Ectodermal cell (in vitro differentiated cells): ENCODE measurements around the gene SLC12A6.

ENCODE experiments used
- H3K27ac ChIP-seq: 2 replicates; pipeline ENCODE4 v1.7.0; 2013; ENCODE audit warnings: mild to moderate bottlenecking, low read depth, low read length; ENCODE audit not compliant: insufficient read depth, poor library complexity, severe bottlenecking
- H3K27me3 ChIP-seq: 2 replicates; pipeline ENCODE4 v1.7.0; 2013; ENCODE audit warnings: mild to moderate bottlenecking, low read length; ENCODE audit not compliant: insufficient read depth, control insufficient read depth, poor library complexity, severe bottlenecking
- H3K36me3 ChIP-seq: one replicate; pipeline ENCODE4 v1.7.0; 2013; ENCODE audit warnings: low read length; ENCODE audit not compliant: control insufficient read depth, insufficient read depth
- H3K4me1 ChIP-seq: one replicate; pipeline ENCODE4 v1.7.0; 2013; ENCODE audit warnings: low read length; ENCODE audit not compliant: control insufficient read depth, insufficient read depth
- H3K4me3 ChIP-seq: 2 replicates; pipeline ENCODE4 v1.7.0; 2013; ENCODE audit warnings: low read depth, low read length, control low read depth; ENCODE audit not compliant: insufficient read depth
- H3K9me3 ChIP-seq: 2 replicates; pipeline ENCODE4 v1.7.0; 2013; ENCODE audit warnings: mild to moderate bottlenecking, low read length, moderate library complexity; ENCODE audit not compliant: control insufficient read depth
- WGBS, 2 experiments: methylation state at CpG; one replicate each; pipeline ENCODE4 v1.1.7; 2013; ENCODE audit warnings: missing lambda C conversion rate in 2 of 2; 5-methylcytosine and 5-hydroxymethylcytosine counted together

The SLC12A6 gene

GRCh38 chr15:34367101-34368081 is 29.8 kb upstream of the SLC12A6 start, which contains the start of gene LPCAT4:
Gene LPCAT4 (minus strand): TSS chr15:34367196. CDS start chr15:34367100, 96 bp downstream.
- Histone ChIP-seq H3K9me3 (no peaks in the 10 kb centered on the region), H3K4me3 (peak within 1 kb of the TSS; percentile 90), H3K36me3 (no peaks in the 10 kb centered on the region), H3K4me1 (peaks cover 15% of the 10 kb centered on the region), H3K27ac (peak within 1 kb of the TSS; percentile 97), H3K27me3 (no peaks in the 10 kb centered on the region)
- WGBS, 2 experiments, result 0% methylated on average over 80 of the region's 80 CpGs

DNA sequence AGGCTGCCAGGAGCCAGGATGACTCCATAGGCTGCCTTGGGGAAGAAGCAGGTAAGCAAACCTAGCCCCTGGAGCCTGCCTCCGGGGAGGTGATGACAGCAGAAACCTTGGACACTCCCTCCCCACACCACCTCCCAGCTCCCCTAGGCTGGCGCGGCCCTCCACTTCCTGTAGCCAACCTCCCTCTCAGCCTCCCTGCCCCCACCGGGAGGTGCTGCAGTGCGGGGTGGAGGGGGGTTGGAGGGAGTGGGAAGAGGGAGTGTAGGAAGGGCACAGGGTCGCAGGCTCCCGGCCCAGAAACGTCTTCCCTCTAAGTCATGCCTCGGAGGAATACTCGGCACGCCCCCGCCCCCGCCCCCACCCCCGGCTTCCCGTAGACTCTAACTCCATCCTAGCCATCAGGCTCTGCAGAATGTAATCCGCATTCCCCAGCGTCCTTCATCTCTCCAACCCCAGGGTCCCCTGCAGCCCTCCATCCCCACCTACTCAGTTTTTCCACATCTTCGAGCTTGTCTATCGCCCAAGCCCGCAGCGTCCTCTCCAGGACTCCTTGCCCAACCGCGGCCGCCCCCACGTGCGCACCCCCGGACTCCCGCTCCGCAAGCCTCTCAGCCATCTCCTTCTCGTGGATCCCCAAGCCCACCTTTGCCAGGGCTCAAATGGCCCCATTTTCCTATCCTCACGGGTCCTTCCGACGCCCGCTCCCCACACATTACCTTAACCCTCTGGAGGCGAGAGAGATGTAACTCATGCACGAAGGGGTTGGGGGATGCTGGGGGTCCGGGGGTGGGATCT is 28.9 kb upstream of the SLC12A6 start:
- H3K36me3 ChIP-seq, result no peaks in the 10 kb centered on the region
- 0% methylated on average over 33 to 37 of the region's 37 CpGs for WGBS, 2 experiments
- peak overlapping the region; percentile 90 for H3K4me3 ChIP-seq
- H3K27ac ChIP-seq, result peak overlapping the region; percentile 31
- peaks cover 15% of the 10 kb centered on the region for H3K4me1 ChIP-seq
- H3K27me3 ChIP-seq, result no peaks in the 10 kb centered on the region
- H3K9me3 ChIP-seq, result no peaks in the 10 kb centered on the region

- peak overlapping the region; percentile 90 for H3K4me3 ChIP-seq
- H3K27me3 ChIP-seq, result no peaks in the 10 kb centered on the region
- 59 to 62% methylated on average over 5 of the region's 5 CpGs for WGBS, 2 experiments
- no peak overlapping the region for H3K27ac ChIP-seq
- no peaks in the 10 kb centered on the region for H3K9me3 ChIP-seq
- no peaks in the 10 kb centered on the region for H3K36me3 ChIP-seq
- peaks cover 15% of the 10 kb centered on the region for H3K4me1 ChIP-seq
Measured at GRCh38 chr15:34365836-34366235, 28.3 kb upstream of the SLC12A6 start.

GRCh38 chr15:34365091-34365825 is 27.7 kb upstream of the SLC12A6 start:
- H3K4me3 ChIP-seq, result peak overlapping the region; percentile 90
- H3K27me3 ChIP-seq, result no peaks in the 10 kb centered on the region
- no peaks in the 10 kb centered on the region for H3K36me3 ChIP-seq
- H3K27ac ChIP-seq, result no peak overlapping the region
- no peaks in the 10 kb centered on the region for H3K9me3 ChIP-seq
- peaks cover 15% of the 10 kb centered on the region for H3K4me1 ChIP-seq
- WGBS, 2 experiments, result 84 to 85% methylated on average over 16 of the region's 16 CpGs

GRCh38 chr15:34364041-34364440 is 26.5 kb upstream of the SLC12A6 start:
- Histone ChIP-seq H3K27ac (no peak overlapping the region), H3K4me1 (peaks cover 15% of the 10 kb centered on the region), H3K4me3 (no peak overlapping the region), H3K27me3 (no peaks in the 10 kb centered on the region), H3K36me3 (peaks cover 6% of the 10 kb centered on the region), H3K9me3 (no peaks in the 10 kb centered on the region)
- WGBS, 2 experiments, result 97 to 99% methylated on average over 8 of the region's 8 CpGs

DNA sequence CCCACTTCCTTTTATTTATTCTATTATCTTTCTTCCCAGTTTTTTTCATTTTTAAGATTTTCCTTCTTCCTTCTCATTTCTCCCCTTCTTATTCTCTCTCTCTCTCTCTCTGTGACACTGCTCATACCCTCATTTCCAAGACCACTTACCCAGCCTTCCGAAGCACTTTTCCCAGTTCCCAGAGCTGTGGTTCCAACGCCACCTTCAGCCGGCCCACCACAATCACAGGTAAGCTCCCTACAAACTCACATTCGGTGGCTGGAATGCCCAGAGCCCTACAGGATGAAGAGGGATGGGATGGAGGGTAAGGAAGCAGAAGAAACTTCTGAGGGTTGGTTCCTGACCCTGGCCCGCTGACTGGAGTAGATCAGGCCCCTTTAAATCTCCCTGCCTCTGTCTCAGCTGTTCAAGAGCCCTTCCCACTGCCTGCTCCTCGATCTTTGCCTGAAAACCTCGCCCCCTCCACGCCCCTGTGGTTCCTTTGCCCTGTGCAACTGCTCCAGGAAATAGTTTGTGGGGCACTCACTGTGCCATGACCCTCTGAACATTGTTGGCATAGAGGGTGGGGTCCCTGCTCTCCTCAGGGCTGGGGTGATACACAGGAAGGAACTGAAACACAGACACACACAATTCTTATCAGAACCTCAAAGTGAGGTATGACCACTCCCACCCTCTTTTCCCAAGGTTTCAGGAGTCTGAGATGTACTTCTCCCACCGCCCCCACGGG is 24.6 kb upstream of the SLC12A6 start:
- Histone ChIP-seq H3K4me3 (no peak overlapping the region), H3K9me3 (no peaks in the 10 kb centered on the region), H3K27ac (no peak overlapping the region), H3K4me1 (peaks cover 10% of the 10 kb centered on the region), H3K36me3 (peaks cover 15% of the 10 kb centered on the region), H3K27me3 (no peaks in the 10 kb centered on the region)
- 89 to 91% methylated on average over 9 to 10 of the region's 10 CpGs for WGBS, 2 experiments

DNA sequence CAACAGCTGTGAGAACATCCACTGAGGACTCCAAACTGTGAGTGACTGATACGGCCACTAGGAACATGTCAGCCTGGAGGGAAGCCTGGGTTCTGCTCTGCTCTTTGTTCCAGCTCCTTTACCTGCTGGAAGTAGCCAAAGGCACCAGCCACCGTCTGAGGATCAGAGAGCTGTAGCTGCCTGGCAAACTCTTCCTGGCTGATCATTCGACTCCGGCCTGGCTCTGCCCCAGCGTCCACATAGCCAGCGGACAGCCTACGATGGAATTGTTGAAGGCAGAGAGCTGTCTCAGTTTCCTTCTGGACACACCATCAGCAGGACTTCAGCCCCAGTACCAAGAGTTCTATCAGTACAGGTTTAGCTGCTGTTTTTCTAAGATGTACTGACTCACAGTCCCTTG is 23.7 kb upstream of the SLC12A6 start:
- Histone ChIP-seq H3K4me3 (no peak overlapping the region), H3K9me3 (no peaks in the 10 kb centered on the region), H3K36me3 (peaks cover 21% of the 10 kb centered on the region), H3K27ac (no peak overlapping the region), H3K27me3 (no peaks in the 10 kb centered on the region), H3K4me1 (peaks cover 10% of the 10 kb centered on the region)
- 95 to 96% methylated on average over 7 of the region's 7 CpGs for WGBS, 2 experiments

DNA sequence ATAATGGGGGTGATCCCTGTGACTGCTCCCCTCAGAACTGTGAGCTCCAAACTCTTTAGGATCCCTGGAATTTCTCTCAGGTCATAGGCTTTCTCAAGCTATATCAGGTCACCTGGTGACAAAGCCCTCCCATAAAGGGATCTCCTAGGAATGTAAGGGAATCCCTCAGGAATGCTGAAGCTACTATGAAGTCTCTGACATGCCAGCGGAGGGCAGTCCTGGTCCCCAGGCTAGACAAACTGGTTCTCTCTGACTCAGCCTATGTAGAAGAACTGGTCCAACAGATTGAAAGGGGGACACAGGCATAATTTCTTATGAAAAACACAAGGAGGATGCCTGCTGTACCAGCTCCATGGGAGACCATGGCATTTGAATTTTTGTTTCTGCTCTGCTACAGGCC is 22.7 kb upstream of the SLC12A6 start:
- Histone ChIP-seq H3K4me3 (no peak overlapping the region), H3K4me1 (peaks cover 2% of the 10 kb centered on the region), H3K27ac (no peak overlapping the region), H3K36me3 (peaks cover 21% of the 10 kb centered on the region), H3K9me3 (no peaks in the 10 kb centered on the region), H3K27me3 (no peaks in the 10 kb centered on the region)
- WGBS, 2 experiments, result 78 to 84% methylated on average over 1 of the region's 1 CpG

- H3K4me3 ChIP-seq, result no peak overlapping the region
- 97% methylated on average over 3 of the region's 3 CpGs for WGBS, 2 experiments
- H3K4me1 ChIP-seq, result no peaks in the 10 kb centered on the region
- no peaks in the 10 kb centered on the region for H3K9me3 ChIP-seq
- no peaks in the 10 kb centered on the region for H3K27me3 ChIP-seq
- H3K36me3 ChIP-seq, result peaks cover 21% of the 10 kb centered on the region
- no peak overlapping the region for H3K27ac ChIP-seq
Measured at GRCh38 chr15:34359416-34359815, 21.8 kb upstream of the SLC12A6 start.
